Mucosa of stomach (tissue), 1 donor: Measurements from ENCODE around the gene TBCD.

Experiments
- H3K27me3 ChIP-seq: one replicate; pipeline ENCODE4 v1.7.0; 2013; ENCODE audit warnings: mild to moderate bottlenecking, low read length; ENCODE audit not compliant: control insufficient read depth, insufficient read depth
- H3K36me3 ChIP-seq: one replicate; pipeline ENCODE4 v1.7.0; 2013; ENCODE audit warnings: low read length; ENCODE audit not compliant: control insufficient read depth, insufficient read depth
- H3K4me1 ChIP-seq: one replicate; pipeline ENCODE4 v1.7.0; 2013; ENCODE audit warnings: mild to moderate bottlenecking, low read length; ENCODE audit not compliant: control insufficient read depth, insufficient read depth
- H3K4me3 ChIP-seq: one replicate; pipeline ENCODE4 v1.7.0; 2013; ENCODE audit warnings: low read length
- H3K9ac ChIP-seq: one replicate; pipeline ENCODE4 v1.7.0; 2013; ENCODE audit warnings: mild to moderate bottlenecking, low read length, moderate library complexity
- H3K9me3 ChIP-seq: one replicate; pipeline ENCODE4 v1.7.0; 2013; ENCODE audit warnings: mild to moderate bottlenecking, low read length, moderate library complexity; ENCODE audit not compliant: control insufficient read depth
- donor health status: Pancreatic carcinoma.

Gene TBCD

GRCh38 chr17:82851381-82851780 lies 99.5 kb downstream of the TBCD start:
- Histone ChIP-seq H3K9ac (no peak overlapping the region), H3K27me3 (no peaks in the 10 kb centered on the region), H3K4me1 (peaks cover 12% of the 10 kb centered on the region), H3K4me3 (no peak overlapping the region), H3K36me3 (no peaks in the 10 kb centered on the region), H3K9me3 (no peaks in the 10 kb centered on the region)

GRCh38 chr17:82854226-82854625 lies 102.4 kb downstream of the TBCD start:
- Histone ChIP-seq H3K9ac (no peak overlapping the region), H3K27me3 (no peaks in the 10 kb centered on the region), H3K36me3 (no peaks in the 10 kb centered on the region), H3K9me3 (no peaks in the 10 kb centered on the region), H3K4me1 (peaks cover 6% of the 10 kb centered on the region), H3K4me3 (no peak overlapping the region)

DNA sequence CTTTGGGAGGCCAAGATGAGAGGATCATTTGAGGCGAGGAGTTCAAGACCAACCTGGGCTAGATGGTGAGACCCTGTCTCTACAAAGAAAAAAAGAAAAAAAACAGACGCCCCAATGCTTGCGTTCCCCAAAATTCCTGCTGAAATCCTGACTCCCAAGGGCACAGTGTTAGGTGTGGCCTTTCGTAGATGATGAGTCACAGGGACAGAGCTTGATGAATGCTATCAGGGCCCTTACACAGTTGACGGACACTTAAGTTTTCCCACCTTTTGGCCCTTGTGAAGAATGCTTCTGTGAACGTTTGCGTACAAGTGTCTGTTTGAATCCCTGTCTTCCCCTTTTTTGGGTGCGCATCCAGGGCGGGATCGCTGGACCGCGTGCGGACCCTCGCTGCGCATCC lies 104.5 kb downstream of the TBCD start:
- no peak overlapping the region for H3K4me3 ChIP-seq
- no peaks in the 10 kb centered on the region for H3K9me3 ChIP-seq
- H3K36me3 ChIP-seq = no peaks in the 10 kb centered on the region
- peaks cover 13% of the 10 kb centered on the region for H3K4me1 ChIP-seq
- H3K9ac ChIP-seq = no peak overlapping the region
- no peaks in the 10 kb centered on the region for H3K27me3 ChIP-seq

- no peak overlapping the region for H3K9ac ChIP-seq
- no peaks in the 10 kb centered on the region for H3K9me3 ChIP-seq
- H3K27me3 ChIP-seq = no peaks in the 10 kb centered on the region
- peaks cover 15% of the 10 kb centered on the region for H3K4me1 ChIP-seq
- H3K4me3 ChIP-seq = no peak overlapping the region
- no peaks in the 10 kb centered on the region for H3K36me3 ChIP-seq
Observed at GRCh38 chr17:82858376-82859126, 106.7 kb downstream of the TBCD start.

GRCh38 chr17:82859431-82860403 lies 107.9 kb downstream of the TBCD start:
- Histone ChIP-seq H3K9me3 (no peaks in the 10 kb centered on the region), H3K4me3 (no peak overlapping the region), H3K36me3 (no peaks in the 10 kb centered on the region), H3K4me1 (peaks cover 16% of the 10 kb centered on the region), H3K9ac (no peak overlapping the region), H3K27me3 (no peaks in the 10 kb centered on the region)

GRCh38 chr17:82860606-82861392 lies 108.9 kb downstream of the TBCD start:
- Histone ChIP-seq H3K4me3 (no peak overlapping the region), H3K9ac (no peak overlapping the region), H3K36me3 (no peaks in the 10 kb centered on the region), H3K27me3 (no peaks in the 10 kb centered on the region), H3K4me1 (peaks cover 19% of the 10 kb centered on the region), H3K9me3 (no peaks in the 10 kb centered on the region)

DNA sequence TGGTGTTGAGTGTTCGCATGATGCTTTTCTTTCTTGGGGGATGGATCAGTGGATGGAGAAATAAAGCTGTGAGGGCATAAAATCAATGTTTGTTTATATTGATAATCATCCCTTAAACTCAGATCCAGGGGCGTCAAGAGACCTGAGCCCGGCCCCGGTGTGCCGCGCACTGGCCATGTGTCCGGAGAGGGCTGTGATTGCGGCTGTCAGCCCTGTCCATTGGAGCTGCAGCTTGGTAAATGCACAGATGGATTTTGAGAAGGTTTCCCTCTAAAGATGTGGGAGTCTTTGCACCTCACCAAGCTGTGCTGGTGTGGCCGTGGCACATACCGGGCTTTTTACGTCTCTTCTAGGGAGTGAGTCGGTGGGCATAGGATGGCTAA lies 109.5 kb downstream of the TBCD start:
- H3K9me3 ChIP-seq = no peaks in the 10 kb centered on the region
- no peaks in the 10 kb centered on the region for H3K36me3 ChIP-seq
- no peaks in the 10 kb centered on the region for H3K27me3 ChIP-seq
- no peak overlapping the region for H3K9ac ChIP-seq
- no peak overlapping the region for H3K4me3 ChIP-seq
- peaks cover 22% of the 10 kb centered on the region for H3K4me1 ChIP-seq

- Histone ChIP-seq H3K36me3 (no peaks in the 10 kb centered on the region), H3K4me3 (no peak overlapping the region), H3K9ac (no peak overlapping the region), H3K27me3 (no peaks in the 10 kb centered on the region), H3K4me1 (peaks cover 25% of the 10 kb centered on the region), H3K9me3 (no peaks in the 10 kb centered on the region)
Observed at GRCh38 chr17:82862191-82862590, 110.3 kb downstream of the TBCD start.

- Histone ChIP-seq H3K27me3 (no peaks in the 10 kb centered on the region), H3K9me3 (no peaks in the 10 kb centered on the region), H3K9ac (no peak overlapping the region), H3K36me3 (no peaks in the 10 kb centered on the region), H3K4me3 (no peak overlapping the region), H3K4me1 (peaks cover 25% of the 10 kb centered on the region)
Observed at GRCh38 chr17:82862737-82863382, 111.0 kb downstream of the TBCD start.

GRCh38 chr17:82863383-82863940 lies 111.6 kb downstream of the TBCD start:
- Histone ChIP-seq H3K4me1 (peaks cover 22% of the 10 kb centered on the region), H3K4me3 (no peak overlapping the region), H3K9ac (no peak overlapping the region), H3K9me3 (no peaks in the 10 kb centered on the region), H3K27me3 (no peaks in the 10 kb centered on the region), H3K36me3 (no peaks in the 10 kb centered on the region)

DNA sequence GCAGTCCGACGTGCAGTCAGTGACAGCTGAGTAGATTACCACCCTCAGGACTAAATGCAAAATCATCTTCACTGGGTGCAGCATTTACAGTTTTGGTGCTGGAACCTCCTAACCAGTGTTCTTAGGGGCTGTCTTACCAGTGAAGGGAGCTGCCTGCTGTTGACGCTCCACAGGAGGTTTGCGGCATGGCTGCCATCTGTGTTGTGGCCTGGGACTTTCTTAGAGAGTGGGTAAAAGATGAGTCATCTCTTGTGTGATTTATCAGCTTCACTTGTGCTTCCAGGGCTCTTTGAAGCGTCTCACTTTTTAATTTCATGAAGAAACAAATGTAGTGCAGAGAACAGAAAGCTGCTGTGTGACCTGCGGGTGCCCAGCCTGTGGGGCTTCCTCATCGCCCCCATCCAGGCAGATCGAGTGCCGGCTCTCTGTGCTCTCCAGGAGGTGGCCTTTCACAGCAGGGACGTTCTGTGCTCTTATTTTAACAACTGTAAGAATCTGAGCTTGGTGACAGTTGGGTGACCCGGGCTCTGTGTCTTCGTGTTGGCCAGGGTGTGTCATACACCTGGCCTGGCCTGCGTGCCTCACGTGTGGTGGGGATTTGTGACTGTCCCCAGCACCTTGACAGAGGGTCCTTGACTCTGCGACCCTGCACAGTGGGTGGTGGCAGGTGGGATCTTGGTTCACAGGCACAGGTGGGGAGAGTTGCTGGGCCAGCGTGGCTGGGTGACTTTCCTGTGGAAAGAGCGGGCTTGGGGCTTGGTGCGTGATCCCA lies 112.3 kb downstream of the TBCD start:
- Histone ChIP-seq H3K36me3 (no peaks in the 10 kb centered on the region), H3K9ac (no peak overlapping the region), H3K27me3 (no peaks in the 10 kb centered on the region), H3K4me1 (peaks cover 19% of the 10 kb centered on the region), H3K4me3 (no peak overlapping the region), H3K9me3 (no peaks in the 10 kb centered on the region)
